GM23248 (cell line): ENCODE data around the gene OSGEP.

Source experiments
- EZH2 ChIP-seq: fragments of 200-600 bp; sonication (generic); IDR thresholded peaks from 2 replicates; pipeline ENCODE4 v1.6.1; 2018; ENCODE audit warnings: antibody characterized with exemption, mild to moderate bottlenecking; ENCODE audit not compliant: insufficient read depth, poor library complexity, severe bottlenecking
- EZH2phosphoT487 ChIP-seq: fragments of 200-600 bp; sonication (generic); IDR thresholded peaks from 2 replicates; pipeline ENCODE4 v1.6.1; 2018; ENCODE audit warnings: antibody characterized with exemption, moderate library complexity, mild to moderate bottlenecking, low read depth; ENCODE audit not compliant: insufficient read depth

DNA sequence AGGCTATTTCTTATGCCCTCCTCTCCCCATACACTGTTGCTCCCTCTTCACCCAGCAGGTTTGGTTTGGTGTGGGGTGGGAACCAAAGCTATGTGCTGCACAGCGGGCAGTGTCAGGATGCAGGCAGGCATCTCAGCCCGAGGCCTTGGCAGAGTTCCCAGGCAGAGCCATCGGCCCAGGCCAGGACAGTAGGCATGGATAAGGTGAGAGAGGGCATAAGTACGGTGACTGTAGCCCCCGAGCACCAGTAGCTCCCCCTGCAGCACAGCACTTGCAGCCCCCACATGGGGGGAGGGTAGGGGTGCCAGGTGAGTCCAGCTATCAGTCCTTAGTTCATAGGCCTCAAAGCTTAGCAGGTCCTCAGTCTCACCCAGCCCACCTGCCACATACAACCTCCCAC lies 25.8 kb downstream of the OSGEP start:
- TF ChIP-seq EZH2 (no peak), EZH2phosphoT487 (no peak)
